Neural progenitor cell (in vitro differentiated cells): Measurements from ENCODE around the gene MKRN2.

ENCODE experiments used
- CTCF ChIP-seq: fragments of 200-600 bp; sonication (generic); IDR thresholded peaks from 2 replicates; pipeline ENCODE4 v1.5.1; 2017; ENCODE audit warnings: antibody characterized with exemption, mild to moderate bottlenecking
- EZH2 ChIP-seq: fragments of 200-600 bp; sonication (generic); IDR thresholded peaks from 2 replicates; pipeline ENCODE4 v1.6.1; 2017; ENCODE audit warnings: antibody characterized with exemption, mild to moderate bottlenecking, moderate library complexity
- EZH2phosphoT487 ChIP-seq: fragments of 200-600 bp; sonication (generic); IDR thresholded peaks from 2 replicates; pipeline ENCODE4 v1.6.1; 2017; ENCODE audit warnings: antibody characterized with exemption

- TF ChIP-seq EZH2 (no peak), CTCF (no peak), EZH2phosphoT487 (no peak)
Observed at GRCh38 chr3:12632523-12632922, 75.6 kb downstream of the MKRN2 start.
